Endothelial cell of umbilical vein (primary cell): ENCODE measurements around the gene CEP55.

ENCODE experiments used
- CTCF ChIP-seq, 2 donors: IDR thresholded peaks; 1 replicate in 1 of 2; 2 replicates in 1 of 2; pipeline ENCODE4 v1.5.1; 2011; ENCODE audit warnings: low read length in 2 of 2, mild to moderate bottlenecking in 2 of 2, moderate library complexity in 2 of 2, control low read depth in 1 of 2, inconsistent platforms in 1 of 2, low read depth in 1 of 2; ENCODE audit not compliant: insufficient read depth in 1 of 2; ENCODE audit errors: extremely low read depth in 1 of 2
- EZH2 ChIP-seq: IDR thresholded peaks from 2 replicates; pipeline ENCODE4 v1.6.1; 2012; ENCODE audit warnings: borderline replicate concordance, low read depth, mild to moderate bottlenecking, moderate library complexity, low read length, inconsistent platforms; ENCODE audit not compliant: severe bottlenecking
- FOS ChIP-seq: IDR thresholded peaks from 2 replicates; pipeline ENCODE4 v1.6.1; 2011; ENCODE audit warnings: mild to moderate bottlenecking, low read length, moderate library complexity, borderline replicate concordance; ENCODE audit not compliant: insufficient read depth
- GATA2 ChIP-seq: IDR thresholded peaks from 2 replicates; pipeline ENCODE4 v1.7.0; 2011; ENCODE audit warnings: low read depth, mild to moderate bottlenecking, moderate library complexity, mixed read lengths, low read length; ENCODE audit not compliant: insufficient read length, insufficient read depth
- JUN ChIP-seq: IDR thresholded peaks from 2 replicates; pipeline ENCODE4 v1.6.1; 2011; ENCODE audit warnings: borderline replicate concordance, low read depth; ENCODE audit not compliant: insufficient read length, insufficient read depth
- MAX ChIP-seq: IDR thresholded peaks from 2 replicates; pipeline ENCODE4 v1.6.1; 2011; ENCODE audit not compliant: insufficient read depth, insufficient read length
- MYC ChIP-seq: IDR thresholded peaks from one replicate; pipeline ENCODE4 v1.6.1; 2011; ENCODE audit warnings: mild to moderate bottlenecking, low read depth, low read length
- POLR2A ChIP-seq: IDR thresholded peaks from 2 replicates; pipeline ENCODE4 v1.6.1; 2012; ENCODE audit warnings: low read depth, mild to moderate bottlenecking, control low read depth, low read length
- POLR2AphosphoS5 ChIP-seq: IDR thresholded peaks from 2 replicates; pipeline ENCODE4 v1.6.1; 2012; ENCODE audit warnings: low read depth, mild to moderate bottlenecking, control low read depth, low read length, moderate library complexity; ENCODE audit not compliant: insufficient read depth

- no peak for TF ChIP-seq CTCF (IDR thresholded peaks at IDR 0.05; ENCODE audit: extremely low read depth in 1 of 2, insufficient read depth in 1 of 2, low read depth in 1 of 2, low read length in 2 of 2)
- TF ChIP-seq EZH2 = no peak
- TF ChIP-seq MAX = no peak
- no peak for TF ChIP-seq MYC
- TF ChIP-seq POLR2A = no peak
- TF ChIP-seq POLR2AphosphoS5 = no peak
- TF ChIP-seq GATA2 = no peak
- no peak for TF ChIP-seq JUN
- no peak for TF ChIP-seq FOS
These were observed 76.2 kb downstream of the CEP55 start for GRCh38 chr10:93572606-93573005.
